Measurements from ENCODE around the gene ACTMAP. TPM values are rescaled to one million over a fixed set of nuclear protein-coding genes. Genes with fewer than 3 reads are reported as not detected.

The ACTMAP gene
- total and polyA plus RNA-seq, 4 donors, result 0.93 to 7.7 (median 3.0) TPM

DNA sequence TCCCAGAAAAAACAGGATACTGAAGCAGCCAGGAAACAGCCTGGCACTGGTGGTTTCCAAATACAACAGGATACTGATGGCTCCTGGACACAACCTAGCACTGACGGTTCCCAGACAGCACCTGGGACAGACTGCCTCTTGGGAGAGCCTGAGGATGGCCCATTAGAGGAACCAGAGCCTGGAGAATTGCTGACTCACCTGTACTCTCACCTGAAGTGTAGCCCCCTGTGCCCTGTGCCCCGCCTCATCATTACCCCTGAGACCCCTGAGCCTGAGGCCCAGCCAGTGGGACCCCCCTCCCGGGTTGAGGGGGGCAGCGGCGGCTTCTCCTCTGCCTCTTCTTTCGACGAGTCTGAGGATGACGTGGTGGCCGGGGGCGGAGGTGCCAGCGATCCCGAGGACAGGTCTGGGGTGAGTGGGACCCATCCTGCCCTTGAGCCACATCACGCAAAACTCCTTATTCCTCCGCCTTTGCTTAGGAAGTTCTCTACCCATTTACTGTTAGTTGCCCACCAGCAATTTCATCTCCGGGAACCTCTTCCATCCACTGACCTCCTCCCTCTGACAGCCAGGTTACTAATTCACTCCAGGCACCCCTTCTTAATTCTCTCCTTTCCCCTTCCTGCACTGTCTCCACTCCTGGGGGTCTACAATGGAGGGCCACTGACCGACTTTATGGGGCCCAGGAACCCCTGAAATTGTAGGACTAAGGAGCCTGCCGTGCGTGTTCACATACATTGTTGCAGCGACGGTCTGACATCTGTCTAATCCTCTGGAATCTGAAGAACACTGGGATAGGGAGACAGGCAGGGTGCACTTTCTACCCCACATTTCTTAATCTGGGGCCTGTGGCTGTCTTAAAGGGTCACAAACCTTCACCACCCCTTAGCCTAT is 32.1 kb downstream of the ACTMAP start:
- H3K9ac ChIP-seq (ENCODE audit: low read depth in 1 of 2, low read length in 2 of 2), result peak overlapping the region; percentile 40 to 86
- H3K4me1 ChIP-seq (ENCODE audit: control insufficient read depth in 4 of 4, insufficient read depth in 4 of 4, low read length in 3 of 4), result peaks cover 9 to 56% (median 39%) of the 10 kb centered on the region in 4 donors
- H3K27ac ChIP-seq (ENCODE audit: low read depth in 1 of 2, low read length in 2 of 2), result peak overlapping the region; percentile 95 to 97
- TF ChIP-seq, protein P1, sequence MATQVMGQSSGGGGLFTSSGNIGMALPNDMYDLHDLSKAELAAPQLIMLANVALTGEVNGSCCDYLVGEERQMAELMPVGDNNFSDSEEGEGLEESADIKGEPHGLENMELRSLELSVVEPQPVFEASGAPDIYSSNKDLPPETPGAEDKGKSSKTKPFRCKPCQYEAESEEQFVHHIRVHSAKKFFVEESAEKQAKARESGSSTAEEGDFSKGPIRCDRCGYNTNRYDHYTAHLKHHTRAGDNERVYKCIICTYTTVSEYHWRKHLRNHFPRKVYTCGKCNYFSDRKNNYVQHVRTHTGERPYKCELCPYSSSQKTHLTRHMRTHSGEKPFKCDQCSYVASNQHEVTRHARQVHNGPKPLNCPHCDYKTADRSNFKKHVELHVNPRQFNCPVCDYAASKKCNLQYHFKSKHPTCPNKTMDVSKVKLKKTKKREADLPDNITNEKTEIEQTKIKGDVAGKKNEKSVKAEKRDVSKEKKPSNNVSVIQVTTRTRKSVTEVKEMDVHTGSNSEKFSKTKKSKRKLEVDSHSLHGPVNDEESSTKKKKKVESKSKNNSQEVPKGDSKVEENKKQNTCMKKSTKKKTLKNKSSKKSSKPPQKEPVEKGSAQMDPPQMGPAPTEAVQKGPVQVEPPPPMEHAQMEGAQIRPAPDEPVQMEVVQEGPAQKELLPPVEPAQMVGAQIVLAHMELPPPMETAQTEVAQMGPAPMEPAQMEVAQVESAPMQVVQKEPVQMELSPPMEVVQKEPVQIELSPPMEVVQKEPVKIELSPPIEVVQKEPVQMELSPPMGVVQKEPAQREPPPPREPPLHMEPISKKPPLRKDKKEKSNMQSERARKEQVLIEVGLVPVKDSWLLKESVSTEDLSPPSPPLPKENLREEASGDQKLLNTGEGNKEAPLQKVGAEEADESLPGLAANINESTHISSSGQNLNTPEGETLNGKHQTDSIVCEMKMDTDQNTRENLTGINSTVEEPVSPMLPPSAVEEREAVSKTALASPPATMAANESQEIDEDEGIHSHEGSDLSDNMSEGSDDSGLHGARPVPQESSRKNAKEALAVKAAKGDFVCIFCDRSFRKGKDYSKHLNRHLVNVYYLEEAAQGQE (IDR thresholded peaks at IDR 0.05), result no peak
- H3K27me3 ChIP-seq (ENCODE audit: control insufficient read depth in 4 of 4, insufficient read depth in 4 of 4, low read length in 3 of 4), result no peaks in the 10 kb centered on the region
- 24% methylated on average over 20 of the region's 20 CpGs for WGBS
- H3K4me3 ChIP-seq (ENCODE audit: low read depth in 1 of 3, low read length in 3 of 3), result peak overlapping the region; percentile 61 to 91 (median 78)
- no peaks in the 10 kb centered on the region for H3K9me3 ChIP-seq (ENCODE audit: control insufficient read depth in 4 of 4, low read length in 3 of 4)
- peaks cover 0 to 3% (median 0%) of the 10 kb centered on the region in 4 donors for H3K36me3 ChIP-seq (ENCODE audit: control insufficient read depth in 4 of 4, insufficient read depth in 3 of 4, low read depth in 1 of 4, low read length in 3 of 4)
- no peak for DNase-seq (ENCODE audit: low spot score)

DNA sequence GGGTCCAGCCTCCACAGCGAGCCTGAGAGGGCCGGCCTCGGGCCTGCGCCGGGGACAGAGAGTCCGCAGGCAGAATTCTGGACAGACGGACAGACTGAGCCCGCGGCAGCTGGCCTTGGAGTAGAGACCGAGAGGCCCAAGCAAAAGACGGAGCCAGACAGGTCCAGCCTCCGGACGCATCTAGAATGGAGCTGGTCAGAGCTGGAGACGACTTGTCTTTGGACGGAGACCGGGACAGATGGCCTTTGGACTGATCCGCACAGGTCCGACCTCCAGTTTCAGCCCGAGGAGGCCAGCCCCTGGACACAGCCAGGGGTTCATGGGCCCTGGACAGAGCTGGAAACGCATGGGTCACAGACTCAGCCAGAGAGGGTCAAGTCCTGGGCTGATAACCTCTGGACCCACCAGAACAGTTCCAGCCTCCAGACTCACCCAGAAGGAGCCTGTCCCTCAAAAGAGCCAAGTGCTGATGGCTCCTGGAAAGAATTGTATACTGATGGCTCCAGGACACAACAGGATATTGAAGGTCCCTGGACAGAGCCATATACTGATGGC is 32.9 kb downstream of the ACTMAP start:
- no peaks in the 10 kb centered on the region for H3K9me3 ChIP-seq (ENCODE audit: control insufficient read depth in 4 of 4, low read length in 3 of 4)
- no peak for TF ChIP-seq FOXA1 (IDR thresholded peaks at IDR 0.05)
- no peak for TF ChIP-seq FOXA2 (IDR thresholded peaks at IDR 0.05)
- TF ChIP-seq, protein P2, sequence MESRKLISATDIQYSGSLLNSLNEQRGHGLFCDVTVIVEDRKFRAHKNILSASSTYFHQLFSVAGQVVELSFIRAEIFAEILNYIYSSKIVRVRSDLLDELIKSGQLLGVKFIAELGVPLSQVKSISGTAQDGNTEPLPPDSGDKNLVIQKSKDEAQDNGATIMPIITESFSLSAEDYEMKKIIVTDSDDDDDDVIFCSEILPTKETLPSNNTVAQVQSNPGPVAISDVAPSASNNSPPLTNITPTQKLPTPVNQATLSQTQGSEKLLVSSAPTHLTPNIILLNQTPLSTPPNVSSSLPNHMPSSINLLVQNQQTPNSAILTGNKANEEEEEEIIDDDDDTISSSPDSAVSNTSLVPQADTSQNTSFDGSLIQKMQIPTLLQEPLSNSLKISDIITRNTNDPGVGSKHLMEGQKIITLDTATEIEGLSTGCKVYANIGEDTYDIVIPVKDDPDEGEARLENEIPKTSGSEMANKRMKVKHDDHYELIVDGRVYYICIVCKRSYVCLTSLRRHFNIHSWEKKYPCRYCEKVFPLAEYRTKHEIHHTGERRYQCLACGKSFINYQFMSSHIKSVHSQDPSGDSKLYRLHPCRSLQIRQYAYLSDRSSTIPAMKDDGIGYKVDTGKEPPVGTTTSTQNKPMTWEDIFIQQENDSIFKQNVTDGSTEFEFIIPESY (IDR thresholded peaks at IDR 0.05), result no peak
- TF ChIP-seq, protein P3, sequence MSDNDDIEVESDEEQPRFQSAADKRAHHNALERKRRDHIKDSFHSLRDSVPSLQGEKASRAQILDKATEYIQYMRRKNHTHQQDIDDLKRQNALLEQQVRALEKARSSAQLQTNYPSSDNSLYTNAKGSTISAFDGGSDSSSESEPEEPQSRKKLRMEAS (IDR thresholded peaks at IDR 0.05), result peak; percentile 14
- no peak for TF ChIP-seq GABPA (IDR thresholded peaks at IDR 0.05 in 1 of 2, conservative IDR thresholded peaks at IDR 0.05 in 1 of 2)
- TF ChIP-seq SP1 (IDR thresholded peaks at IDR 0.05), result no peak
- TF ChIP-seq RXRA (IDR thresholded peaks at IDR 0.05), result peak; percentile 39 to 62
- TF ChIP-seq, protein P4, sequence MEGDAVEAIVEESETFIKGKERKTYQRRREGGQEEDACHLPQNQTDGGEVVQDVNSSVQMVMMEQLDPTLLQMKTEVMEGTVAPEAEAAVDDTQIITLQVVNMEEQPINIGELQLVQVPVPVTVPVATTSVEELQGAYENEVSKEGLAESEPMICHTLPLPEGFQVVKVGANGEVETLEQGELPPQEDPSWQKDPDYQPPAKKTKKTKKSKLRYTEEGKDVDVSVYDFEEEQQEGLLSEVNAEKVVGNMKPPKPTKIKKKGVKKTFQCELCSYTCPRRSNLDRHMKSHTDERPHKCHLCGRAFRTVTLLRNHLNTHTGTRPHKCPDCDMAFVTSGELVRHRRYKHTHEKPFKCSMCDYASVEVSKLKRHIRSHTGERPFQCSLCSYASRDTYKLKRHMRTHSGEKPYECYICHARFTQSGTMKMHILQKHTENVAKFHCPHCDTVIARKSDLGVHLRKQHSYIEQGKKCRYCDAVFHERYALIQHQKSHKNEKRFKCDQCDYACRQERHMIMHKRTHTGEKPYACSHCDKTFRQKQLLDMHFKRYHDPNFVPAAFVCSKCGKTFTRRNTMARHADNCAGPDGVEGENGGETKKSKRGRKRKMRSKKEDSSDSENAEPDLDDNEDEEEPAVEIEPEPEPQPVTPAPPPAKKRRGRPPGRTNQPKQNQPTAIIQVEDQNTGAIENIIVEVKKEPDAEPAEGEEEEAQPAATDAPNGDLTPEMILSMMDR (IDR thresholded peaks at IDR 0.05; ENCODE audit: low read depth, low read length, missing input control), result no peak
- peak; percentile 62 to 81 for TF ChIP-seq HNF4A (conservative IDR thresholded peaks at IDR 0.05)
- peak; percentile 92 for TF ChIP-seq NR2F2 (IDR thresholded peaks at IDR 0.05)
- peaks cover 9 to 56% (median 39%) of the 10 kb centered on the region in 4 donors for H3K4me1 ChIP-seq (ENCODE audit: control insufficient read depth in 4 of 4, insufficient read depth in 4 of 4, low read length in 3 of 4)
- H3K4me3 ChIP-seq (ENCODE audit: low read depth in 1 of 3, low read length in 3 of 3), result peak overlapping the region; percentile 61 to 91 (median 78)
- under 1% methylated on average over 20 of the region's 20 CpGs for WGBS
- H3K27ac ChIP-seq (ENCODE audit: low read depth in 1 of 2, low read length in 2 of 2), result peak overlapping the region; percentile 95 to 97
- H3K27me3 ChIP-seq (ENCODE audit: control insufficient read depth in 4 of 4, insufficient read depth in 4 of 4, low read length in 3 of 4), result no peaks in the 10 kb centered on the region
- peaks cover 0 to 5% (median 0%) of the 10 kb centered on the region in 4 donors for H3K36me3 ChIP-seq (ENCODE audit: control insufficient read depth in 4 of 4, insufficient read depth in 3 of 4, low read depth in 1 of 4, low read length in 3 of 4)
- DNase-seq (ENCODE audit: low spot score), result peak; percentile 59
- H3K9ac ChIP-seq (ENCODE audit: low read depth in 1 of 2, low read length in 2 of 2), result peak overlapping the region; percentile 40 to 86

Data from liver (tissue), 9 donors.